Adrenal gland (tissue), 12 donors: ENCODE results near the gene PGBD5. TPM values are rescaled to one million over a fixed set of nuclear protein-coding genes. Genes with fewer than 3 reads are reported as not detected.

Experiments used
- DNase-seq, 7 donors: peaks; one replicate each; pipeline ENCODE4 v3.0.0-alpha.2; 2019 to 2020
- H3K27ac ChIP-seq, 5 donors: fragments of 200-600 bp; sonication (generic) in 4 of 5; 1 replicate in 3 of 5; 2 replicates in 2 of 5; pipeline versions ENCODE4 v1.5.1 to v1.8.0; 2016 to 2020; ENCODE audit warnings: mild to moderate bottlenecking in 1 of 5
- H3K27me3 ChIP-seq: fragments of 200-600 bp; 2 replicates; pipeline ENCODE4 v1.8.0; 2021
- H3K36me3 ChIP-seq, 2 donors: fragments of 200-600 bp; replicated peaks in 1 of 2; 1 replicate in 1 of 2; 2 replicates in 1 of 2; pipeline versions ENCODE4 v1.5.1 to v1.8.0; 2018 to 2022
- H3K4me1 ChIP-seq, 2 donors: fragments of 200-600 bp; replicated peaks in 1 of 2; 1 replicate in 1 of 2; 2 replicates in 1 of 2; pipeline versions ENCODE4 v1.5.1 to v1.8.0; 2018 to 2021
- H3K4me3 ChIP-seq, 4 donors: fragments of 200-600 bp; sonication (generic) in 3 of 4; one replicate each; pipeline ENCODE4 v1.5.1; 2016 to 2018
- H3K9me3 ChIP-seq, 3 donors: fragments of 200-600 bp; sonication (generic) in 1 of 3; replicated peaks in 1 of 3; 1 replicate in 2 of 3; 2 replicates in 1 of 3; pipeline versions ENCODE4 v1.5.1 to v1.8.0; 2016 to 2021
- CTCF ChIP-seq, 6 experiments: fragments of 450-650 bp in 4 of 6; fragments of 200-600 bp in 2 of 6; sonication (generic) in 1 of 6; IDR thresholded peaks; 1 replicate in 5 of 6; 2 replicates in 1 of 6; pipeline versions ENCODE4 v1.5.1 to v1.8.0; 2016 to 2021; ENCODE audit warnings: antibody characterized with exemption in 6 of 6, mild to moderate bottlenecking in 2 of 6, moderate library complexity in 1 of 6
- POLR2A ChIP-seq, 2 donors: fragments of 450-650 bp; IDR thresholded peaks; one replicate each; pipeline ENCODE4 v1.6.1; 2017; ENCODE audit warnings: antibody characterized with exemption in 2 of 2, mild to moderate bottlenecking in 2 of 2, moderate library complexity in 1 of 2
- WGBS, 4 donors: extraction: QIAGEN DNeasy Blood & Tissue Kit in 2 of 4; methylation state at CpG; one replicate each; pipeline versions ENCODE4 v1.1.5 to v1.1.7; 2013 to 2017; 5-methylcytosine and 5-hydroxymethylcytosine counted together
- intact Hi-C, 2 donors: fragments of 100-400 bp; cut with DNase I; formaldehyde crosslinking; loops; one replicate each; pipeline versions ENCODE4 v1.14.1 to v1.15.0; 2022 to 2023
- polyA plus RNA-seq, 3 donors: library from polyadenylated mRNA; stranded (reverse); fragments of 200-250 nt in 2 of 3; fragments of 350-450 nt in 1 of 3; fragmentation: Illumina TruSeq in 1 of 3; extraction: RNeasy Lipid Tissue Mini Kit (QIAGEN cat#74804) in 1 of 3; gene quantifications; one replicate each; pipeline ENCODE4 v1.2.3, GENCODE V29; 2013 to 2014
- total RNA-seq, 9 donors: library from RNA; depleted of rRNA in 4 of 9; stranded (reverse); fragments of >200 nt in 4 of 9; fragments of 120-200 nt in 1 of 9; fragmentation: NEBNext Ultra II Directional in 1 of 9; extraction: Animal tissue kit (Norgen Biotek cat#: 25700) in 1 of 9; gene quantifications; one replicate each; pipeline versions ENCODE4 v1.1.0 to v1.2.4, GENCODE V29; 2013 to 2023
- donor health status: healthy with polysubstance abuse.
- donor health status: Bipolar disorder and iron deficiency.
- donor health status: DM: yes; HTN: yes; CAD: no.
- donor health status: DM: no; HTN: no; CAD: no.
- donor health status: DM: no; HTN: no; CAD: no.
- donor health status: DM: yes; HTN: yes; CAD: no.

Gene PGBD5
- total and polyA plus RNA-seq, 12 donors = 1.5 to 27.9 (median 9.9) TPM

- H3K27me3 ChIP-seq = no peaks in the 10 kb centered on the region
- H3K27ac ChIP-seq = no peak overlapping the region
- no peak for TF ChIP-seq CTCF (IDR thresholded peaks at IDR 0.05)
- TF ChIP-seq POLR2A (IDR thresholded peaks at IDR 0.05) = no peak
- no peaks in the 10 kb centered on the region for H3K36me3 ChIP-seq
- 92 to 95% (median 94%) methylated on average over 5 of the region's 5 CpGs for WGBS, 4 donors
- H3K9me3 ChIP-seq = no peaks in the 10 kb centered on the region
- DNase-seq = peak in 1 of 7 donors; percentile 5
- no peaks in the 10 kb centered on the region for H3K4me1 ChIP-seq
- no peak overlapping the region for H3K4me3 ChIP-seq
- intact Hi-C loops = no loop called here
Measured at GRCh38 chr1:230289350-230289644, 136.8 kb downstream of the PGBD5 start.

- Histone ChIP-seq H3K27ac (no peak overlapping the region), H3K36me3 (no peaks in the 10 kb centered on the region), H3K4me1 (no peaks in the 10 kb centered on the region), H3K27me3 (no peaks in the 10 kb centered on the region), H3K9me3 (no peaks in the 10 kb centered on the region), H3K4me3 (no peak overlapping the region)
- TF ChIP-seq POLR2A (IDR thresholded peaks at IDR 0.05) (no peak), CTCF (IDR thresholded peaks at IDR 0.05) (no peak)
- peak in 1 of 7 donors; percentile 14 for DNase-seq
- intact Hi-C loops = no loop called here
- WGBS, 4 donors = 76 to 86% (median 82%) methylated on average over 4 to 14 of the region's 14 CpGs
Measured at GRCh38 chr1:230288641-230289349, 137.3 kb downstream of the PGBD5 start.

- Histone ChIP-seq H3K4me1 (no peaks in the 10 kb centered on the region), H3K36me3 (no peaks in the 10 kb centered on the region), H3K27ac (no peak overlapping the region), H3K4me3 (no peak overlapping the region), H3K27me3 (no peaks in the 10 kb centered on the region), H3K9me3 (no peaks in the 10 kb centered on the region)
- 65 to 76% (median 66%) methylated on average over 16 to 17 of the region's 17 CpGs for WGBS, 4 donors
- intact Hi-C loops = no loop called here
- TF ChIP-seq POLR2A (IDR thresholded peaks at IDR 0.05) (no peak), CTCF (IDR thresholded peaks at IDR 0.05) (no peak)
- no peak for DNase-seq
Measured at GRCh38 chr1:230287674-230288315, 138.3 kb downstream of the PGBD5 start.

- no peaks in the 10 kb centered on the region for H3K36me3 ChIP-seq
- no peaks in the 10 kb centered on the region for H3K9me3 ChIP-seq
- WGBS, 4 donors = 66 to 83% (median 72%) methylated on average over 9 to 10 of the region's 10 CpGs
- TF ChIP-seq CTCF (IDR thresholded peaks at IDR 0.05) (no peak), POLR2A (IDR thresholded peaks at IDR 0.05) (no peak)
- no peak overlapping the region for H3K4me3 ChIP-seq
- no peak for DNase-seq
- H3K27me3 ChIP-seq = no peaks in the 10 kb centered on the region
- no peaks in the 10 kb centered on the region for H3K4me1 ChIP-seq
- no peak overlapping the region for H3K27ac ChIP-seq
- intact Hi-C loops = no loop called here
Measured at GRCh38 chr1:230286890-230287269, 139.3 kb downstream of the PGBD5 start.
